Raji (cell line): ENCODE measurements around the gene PARP3.
A peak's percentile ranks its signal among the peaks of the same experiment; 100 is the strongest.

Experiments
- POLR2A ChIP-seq: IDR thresholded peaks from 2 replicates; pipeline ENCODE4 v1.6.1; 2011; ENCODE audit warnings: low read depth, low read length, control low read depth; ENCODE audit not compliant: insufficient read depth

Gene PARP3

DNA sequence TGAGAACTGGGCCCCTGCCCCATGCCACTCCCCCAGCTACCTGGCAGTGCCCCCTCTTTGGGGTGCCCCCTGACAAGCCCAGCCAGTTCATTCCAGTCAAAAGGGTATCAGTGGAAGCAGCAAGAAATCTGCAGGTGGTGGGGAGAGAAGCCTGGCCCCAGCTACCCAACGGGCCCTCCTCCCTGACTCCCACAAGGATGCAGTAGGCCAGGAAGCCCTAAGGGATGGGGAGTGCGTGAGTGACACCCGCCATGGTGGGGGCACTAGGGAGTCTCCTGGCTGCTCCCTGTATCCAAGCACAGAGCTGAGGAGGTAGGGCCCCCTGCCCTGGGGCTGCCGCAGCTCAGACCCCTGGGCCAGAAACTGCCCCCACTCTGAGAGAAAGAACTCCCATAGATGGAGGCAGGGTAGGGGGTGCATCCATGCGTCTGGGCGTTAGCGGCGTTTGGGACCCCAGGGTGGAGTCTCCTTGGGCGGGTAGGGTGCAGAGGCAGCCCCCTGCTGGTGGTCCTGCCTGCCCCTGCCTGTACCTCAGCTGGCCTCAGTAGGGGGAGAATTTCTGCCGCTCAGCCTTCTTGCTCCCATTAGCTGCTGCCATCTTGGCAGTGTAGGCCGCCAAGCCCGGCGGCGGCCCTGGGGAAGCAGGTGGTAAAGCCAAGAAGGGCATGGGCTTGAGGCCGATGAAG, 15.5 kb downstream of the PARP3 start:
- no peak for TF ChIP-seq POLR2A

- no peak for TF ChIP-seq POLR2A
These were observed 16.7 kb downstream of the PARP3 start for GRCh38 chr3:51958603-51959521.

DNA sequence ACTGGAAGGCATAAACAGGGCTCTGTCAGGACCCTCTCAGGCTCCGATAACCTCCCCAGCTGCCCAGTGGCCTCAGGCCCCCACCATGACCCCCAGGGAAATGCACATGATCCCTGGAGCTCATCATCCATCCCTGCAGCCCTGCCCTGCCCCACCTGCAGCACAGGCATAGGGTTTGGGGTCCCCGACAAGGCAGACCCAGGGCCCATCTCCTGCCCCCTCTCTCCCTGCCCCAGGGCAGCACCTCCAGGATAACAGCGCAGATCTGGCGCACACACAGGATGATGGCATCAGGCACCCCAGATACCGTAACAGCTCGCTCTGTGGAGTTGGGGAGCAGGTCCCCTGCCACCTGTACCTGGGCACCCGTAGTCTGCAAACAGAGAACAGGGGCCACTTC, 17.5 kb downstream of the PARP3 start:
- no peak for TF ChIP-seq POLR2A

DNA sequence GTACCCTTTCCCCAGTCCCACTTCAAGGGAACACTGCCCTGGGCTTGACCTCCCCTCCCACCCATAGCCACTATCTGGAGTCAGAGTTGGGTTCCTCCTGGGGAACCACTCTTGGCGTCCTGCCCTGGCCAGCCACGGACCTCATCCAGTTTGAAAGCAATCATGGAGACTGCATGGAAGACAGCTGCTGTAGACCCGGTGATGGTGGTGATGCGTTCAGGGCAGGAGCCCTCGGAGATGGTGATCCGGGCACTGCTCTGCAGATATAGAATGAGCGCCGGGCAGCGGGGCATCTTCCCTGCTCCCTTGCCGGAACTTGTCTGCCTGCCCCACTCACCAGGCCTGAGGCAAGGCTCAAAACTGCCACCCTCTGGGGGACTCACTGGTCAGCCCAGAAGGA, 18.2 kb downstream of the PARP3 start:
- no peak for TF ChIP-seq POLR2A

GRCh38 chr3:51961011-51961410, 18.8 kb downstream of the PARP3 start:
- TF ChIP-seq POLR2A, result no peak

GRCh38 chr3:51961602-51962569, 19.7 kb downstream of the PARP3 start:
- no peak for TF ChIP-seq POLR2A

GRCh38 chr3:51962854-51963530, 20.8 kb downstream of the PARP3 start:
- no peak for TF ChIP-seq POLR2A

- no peak for TF ChIP-seq POLR2A
These were observed 21.8 kb downstream of the PARP3 start for GRCh38 chr3:51963951-51964451.

DNA sequence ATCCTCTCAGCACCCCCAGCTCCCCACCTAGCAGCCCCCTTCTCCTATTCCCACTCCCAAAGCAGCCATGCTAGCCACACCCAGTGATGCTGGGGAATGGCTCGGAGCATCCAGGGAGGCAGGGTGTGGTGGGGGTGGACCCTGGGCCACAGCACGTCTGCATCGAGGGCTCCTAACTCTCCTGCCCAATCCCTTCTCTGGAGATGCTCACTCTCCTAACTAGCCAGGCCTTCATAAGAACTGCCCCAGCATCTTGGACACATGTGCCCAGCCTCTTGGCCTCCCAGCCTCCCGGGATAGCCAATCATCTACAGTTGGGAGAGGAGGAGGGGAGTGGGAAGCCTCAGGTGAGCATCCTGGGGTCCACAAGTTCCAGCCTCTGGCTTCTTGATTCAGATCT, 22.4 kb downstream of the PARP3 start:
- no peak for TF ChIP-seq POLR2A

DNA sequence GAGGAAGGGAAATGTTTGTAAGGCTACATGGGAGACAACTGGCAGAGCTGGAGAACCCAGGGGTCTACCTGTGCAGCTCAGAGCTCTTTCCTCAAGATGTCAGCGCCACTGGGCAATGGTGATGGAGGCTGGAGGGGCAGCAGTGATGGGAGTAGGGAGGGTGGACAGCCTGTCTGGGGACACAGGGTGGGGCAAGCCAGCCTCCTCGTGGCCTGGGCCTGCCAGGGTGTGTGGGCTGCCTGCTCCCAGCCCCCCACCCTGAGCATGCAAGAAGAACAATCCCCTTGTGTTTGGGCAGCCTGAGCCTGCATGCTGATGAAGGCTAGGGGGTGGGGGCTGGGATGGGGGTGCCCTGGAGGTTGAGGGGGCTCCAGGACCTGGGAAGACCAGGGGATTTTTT, 23.9 kb downstream of the PARP3 start:
- TF ChIP-seq POLR2A, result no peak

- no peak for TF ChIP-seq POLR2A
These were observed 24.3 kb downstream of the PARP3 start for GRCh38 chr3:51966486-51966885.

GRCh38 chr3:51966922-51967383, 24.8 kb downstream of the PARP3 start:
- TF ChIP-seq POLR2A, result peak; percentile 34; the same call in 1 of the 2 replicates

DNA sequence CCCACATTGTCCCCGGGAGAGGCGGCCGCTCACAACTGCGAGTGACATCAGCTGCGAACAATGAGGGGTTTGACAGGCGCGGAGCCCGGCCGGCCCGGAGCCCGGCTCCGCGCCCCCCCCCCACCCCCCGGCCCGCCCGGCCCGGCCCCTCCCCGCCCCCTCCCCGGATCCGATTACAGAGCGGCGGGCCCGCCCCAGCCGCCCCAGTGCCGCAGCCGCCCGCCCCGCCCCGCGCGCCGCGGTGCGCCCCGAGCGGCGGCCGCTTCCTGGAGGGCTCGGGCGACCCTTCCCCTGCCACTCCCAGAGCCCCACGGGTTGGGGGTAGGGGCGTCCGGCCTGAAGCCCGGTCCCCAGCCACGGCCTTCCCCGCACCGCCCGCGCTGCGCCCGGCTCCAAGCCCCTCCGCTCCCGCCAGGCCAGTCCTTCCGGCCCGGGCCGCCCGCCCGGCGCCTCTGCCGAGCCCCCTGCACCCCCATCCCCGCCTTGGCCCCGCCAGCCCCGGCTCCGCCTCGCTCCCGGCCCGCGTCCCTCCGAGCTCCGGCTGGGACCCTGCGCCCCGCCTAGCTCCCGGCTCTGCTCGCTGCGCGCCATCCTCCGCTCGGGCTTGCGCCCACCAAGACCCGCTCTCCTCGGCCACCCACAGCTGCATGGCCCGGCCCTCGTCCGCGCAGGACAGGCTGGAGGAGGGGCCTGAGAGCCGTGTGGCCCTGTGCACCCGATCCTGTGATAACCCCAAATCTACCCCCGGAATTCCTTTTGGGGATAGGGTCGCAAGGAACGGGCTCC, 25.4 kb downstream of the PARP3 start, which contains the start of gene PCBP4:
PCBP4 (minus strand) TSS at position 71 of the 786 bp plus-strand sequence. CDS start 6,214 bp downstream, outside the sequence.
- TF ChIP-seq POLR2A, result peak; percentile 32; the same call in 1 of the 2 replicates
